HCEC 1CT (cell line): ENCODE measurements around the gene ADSS2.

Experiments
- DNase-seq: peaks from one replicate; pipeline ENCODE4 v3.0.0-alpha.2; 2017

Gene ADSS2

GRCh38 chr1:244445320-244446181, 6.2 kb downstream of the ADSS2 start:
- DNase-seq = peak; percentile 32

GRCh38 chr1:244444854-244445253, 6.9 kb downstream of the ADSS2 start:
- no peak for DNase-seq

GRCh38 chr1:244442850-244443249, 8.9 kb downstream of the ADSS2 start:
- DNase-seq = no peak

GRCh38 chr1:244439391-244440032, 12.2 kb downstream of the ADSS2 start:
- DNase-seq = no peak

- DNase-seq = peak; percentile 81
Measured at GRCh38 chr1:244437086-244437468, 14.6 kb downstream of the ADSS2 start.

GRCh38 chr1:244436336-244437085, 15.2 kb downstream of the ADSS2 start:
- DNase-seq = peak; percentile 60

GRCh38 chr1:244435562-244436205, 16.0 kb downstream of the ADSS2 start:
- DNase-seq = peak; percentile 88

GRCh38 chr1:244431166-244431565, 20.5 kb downstream of the ADSS2 start:
- no peak for DNase-seq

- DNase-seq = no peak
Measured at GRCh38 chr1:244429818-244430217, 21.9 kb downstream of the ADSS2 start.

- DNase-seq = no peak
Measured at GRCh38 chr1:244427647-244428046, 24.1 kb downstream of the ADSS2 start.

- no peak for DNase-seq
Measured at GRCh38 chr1:244424649-244425334, 26.9 kb downstream of the ADSS2 start.

- no peak for DNase-seq
Measured at GRCh38 chr1:244422174-244422573, 29.5 kb downstream of the ADSS2 start.

- DNase-seq = no peak
Measured at GRCh38 chr1:244419024-244419423, 32.7 kb downstream of the ADSS2 start.

GRCh38 chr1:244414543-244414942, 37.2 kb downstream of the ADSS2 start:
- DNase-seq = peak; percentile 42

GRCh38 chr1:244413736-244414135, 38.0 kb downstream of the ADSS2 start:
- no peak for DNase-seq

GRCh38 chr1:244412176-244412575, 39.5 kb downstream of the ADSS2 start:
- DNase-seq = no peak

- DNase-seq = no peak
Measured at GRCh38 chr1:244409701-244410100, 42.0 kb downstream of the ADSS2 start.

GRCh38 chr1:244406337-244406736, 45.4 kb downstream of the ADSS2 start:
- DNase-seq = no peak

GRCh38 chr1:244405856-244406255, 45.9 kb downstream of the ADSS2 start:
- no peak for DNase-seq

GRCh38 chr1:244403431-244403830, 48.3 kb downstream of the ADSS2 start:
- no peak for DNase-seq

- no peak for DNase-seq
Measured at GRCh38 chr1:244400974-244401373, 50.7 kb downstream of the ADSS2 start.

- DNase-seq = no peak
Measured at GRCh38 chr1:244397131-244397530, 54.6 kb downstream of the ADSS2 start.

- DNase-seq = no peak
Measured at GRCh38 chr1:244395965-244396364, 55.7 kb downstream of the ADSS2 start.
